Measurements from ENCODE around the gene VASH2.

VASH2 gene

GRCh38 chr1:212971312-212971711 is 21.0 kb downstream of the VASH2 start:
- Histone ChIP-seq H3K4me3 (ENCODE audit: low read length) (no peak overlapping the region), H3K27me3 (ENCODE audit: insufficient read depth, low read length) (no peaks in the 10 kb centered on the region), H3K4me1 (ENCODE audit: insufficient read depth, low read length) (peaks cover 6% of the 10 kb centered on the region), H3K9me3 (ENCODE audit: low read length) (no peaks in the 10 kb centered on the region), H2AFZ (ENCODE audit: low read depth, low read length) (no peak overlapping the region), H3K36me3 (ENCODE audit: insufficient read depth, low read length) (peaks cover 12% of the 10 kb centered on the region)

DNA sequence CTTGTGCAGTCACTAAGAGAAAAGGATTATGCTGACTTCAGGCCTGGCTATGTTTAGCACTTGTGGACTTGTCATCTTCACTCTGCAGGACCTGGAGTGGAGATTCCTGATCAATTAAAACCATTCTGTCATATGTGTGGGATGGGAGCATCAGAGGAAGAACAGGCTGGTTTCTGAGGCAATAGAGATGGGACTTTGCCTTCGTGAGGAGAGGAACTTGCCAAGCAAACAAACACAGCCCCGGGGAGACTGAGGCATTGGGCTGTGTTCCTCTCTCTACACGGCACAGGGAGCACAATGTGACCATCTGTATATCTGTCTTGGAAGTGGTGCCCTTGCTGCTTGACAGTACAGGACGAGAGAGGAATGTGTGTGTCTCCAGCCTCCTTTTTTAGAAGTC is 23.1 kb downstream of the VASH2 start:
- H3K27me3 ChIP-seq (ENCODE audit: insufficient read depth, low read length) = no peaks in the 10 kb centered on the region
- no peak overlapping the region for H2AFZ ChIP-seq (ENCODE audit: low read depth, low read length)
- peaks cover under 1% of the 10 kb centered on the region for H3K4me1 ChIP-seq (ENCODE audit: insufficient read depth, low read length)
- H3K9me3 ChIP-seq (ENCODE audit: low read length) = no peaks in the 10 kb centered on the region
- no peak overlapping the region for H3K4me3 ChIP-seq (ENCODE audit: low read length)
- peaks cover 11% of the 10 kb centered on the region for H3K36me3 ChIP-seq (ENCODE audit: insufficient read depth, low read length)

GRCh38 chr1:212973899-212974298 is 23.6 kb downstream of the VASH2 start:
- Histone ChIP-seq H3K4me3 (ENCODE audit: low read length) (no peak overlapping the region), H3K27me3 (ENCODE audit: insufficient read depth, low read length) (no peaks in the 10 kb centered on the region), H3K9me3 (ENCODE audit: low read length) (no peaks in the 10 kb centered on the region), H2AFZ (ENCODE audit: low read depth, low read length) (no peak overlapping the region), H3K36me3 (ENCODE audit: insufficient read depth, low read length) (peaks cover 11% of the 10 kb centered on the region), H3K4me1 (ENCODE audit: insufficient read depth, low read length) (no peaks in the 10 kb centered on the region)

GRCh38 chr1:212974711-212975110 is 24.4 kb downstream of the VASH2 start:
- H3K9me3 ChIP-seq (ENCODE audit: low read length) = no peaks in the 10 kb centered on the region
- no peaks in the 10 kb centered on the region for H3K27me3 ChIP-seq (ENCODE audit: insufficient read depth, low read length)
- no peaks in the 10 kb centered on the region for H3K4me1 ChIP-seq (ENCODE audit: insufficient read depth, low read length)
- no peak overlapping the region for H2AFZ ChIP-seq (ENCODE audit: low read depth, low read length)
- peaks cover 11% of the 10 kb centered on the region for H3K36me3 ChIP-seq (ENCODE audit: insufficient read depth, low read length)
- H3K4me3 ChIP-seq (ENCODE audit: low read length) = no peak overlapping the region

DNA sequence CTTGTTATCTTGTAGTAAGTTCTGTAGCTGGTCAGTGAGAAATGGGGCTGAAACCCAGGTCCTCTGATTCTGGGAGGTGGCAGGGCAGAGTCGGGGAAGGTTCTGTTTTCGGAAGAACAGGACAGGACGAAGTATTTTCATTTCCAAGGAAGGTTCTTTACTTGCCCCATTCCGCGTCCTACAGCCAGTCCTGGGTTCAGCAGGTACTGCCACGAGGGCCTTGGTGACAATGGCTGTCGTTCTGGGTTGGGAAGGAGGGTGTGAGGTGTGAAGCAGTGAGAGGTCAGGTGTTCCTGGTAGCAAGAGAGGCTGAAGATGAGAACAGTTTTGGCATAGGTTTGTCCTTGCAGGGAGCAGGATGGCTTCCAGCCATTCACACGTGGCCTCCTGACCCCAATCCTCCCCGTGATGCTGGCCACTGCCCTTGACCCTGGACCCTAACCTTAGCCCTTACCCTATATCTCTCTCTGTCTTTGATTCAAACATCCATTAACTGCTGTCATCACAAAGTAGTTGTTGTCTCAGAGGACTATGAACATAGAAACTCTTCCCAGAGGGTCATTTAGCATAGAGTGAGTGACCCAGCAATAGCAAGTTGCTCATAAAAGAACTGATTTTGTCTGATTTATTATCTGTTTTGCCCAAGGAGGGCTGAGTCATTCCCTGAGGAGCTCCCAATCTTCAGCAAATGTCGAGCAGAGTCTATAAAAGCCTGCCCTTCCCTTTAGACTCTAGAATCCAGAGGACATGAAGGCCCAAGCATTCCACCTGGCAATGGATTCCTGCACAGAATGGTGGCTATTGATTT is 25.0 kb downstream of the VASH2 start:
- Histone ChIP-seq H2AFZ (ENCODE audit: low read depth, low read length) (no peak overlapping the region), H3K4me3 (ENCODE audit: low read length) (no peak overlapping the region), H3K27me3 (ENCODE audit: insufficient read depth, low read length) (no peaks in the 10 kb centered on the region), H3K4me1 (ENCODE audit: insufficient read depth, low read length) (peaks cover 5% of the 10 kb centered on the region), H3K9me3 (ENCODE audit: low read length) (no peaks in the 10 kb centered on the region), H3K36me3 (ENCODE audit: insufficient read depth, low read length) (peaks cover 11% of the 10 kb centered on the region)

DNA sequence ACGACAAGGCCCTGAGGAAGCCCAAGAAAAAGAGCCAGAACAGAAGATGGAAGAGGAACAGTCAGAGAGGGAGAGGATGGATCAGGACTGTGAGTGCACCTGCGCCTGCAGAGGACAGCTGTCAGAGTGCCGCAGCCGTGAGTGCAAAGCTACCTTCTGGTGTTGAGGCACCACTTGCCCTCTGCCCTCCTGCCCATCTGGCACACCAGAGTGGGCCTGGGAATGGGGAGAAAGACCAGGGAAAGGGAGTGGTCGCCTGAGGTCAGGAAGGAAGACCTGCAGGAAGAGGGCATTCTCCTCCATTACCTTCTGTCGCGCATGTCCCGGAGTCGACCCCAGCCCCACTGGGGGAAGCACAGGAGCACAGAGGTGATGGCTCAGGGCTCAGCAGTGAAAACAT is 26.2 kb downstream of the VASH2 start:
- Histone ChIP-seq H3K27me3 (ENCODE audit: insufficient read depth, low read length) (no peaks in the 10 kb centered on the region), H3K36me3 (ENCODE audit: insufficient read depth, low read length) (peaks cover 11% of the 10 kb centered on the region), H3K4me3 (ENCODE audit: low read length) (no peak overlapping the region), H3K9me3 (ENCODE audit: low read length) (no peaks in the 10 kb centered on the region), H2AFZ (ENCODE audit: low read depth, low read length) (no peak overlapping the region), H3K4me1 (ENCODE audit: insufficient read depth, low read length) (peaks cover 10% of the 10 kb centered on the region)

GRCh38 chr1:212977781-212978645 is 27.7 kb downstream of the VASH2 start:
- Histone ChIP-seq H3K36me3 (ENCODE audit: insufficient read depth, low read length) (peaks cover 11% of the 10 kb centered on the region), H3K4me3 (ENCODE audit: low read length) (no peak overlapping the region), H3K4me1 (ENCODE audit: insufficient read depth, low read length) (peaks cover 13% of the 10 kb centered on the region), H3K9me3 (ENCODE audit: low read length) (no peaks in the 10 kb centered on the region), H3K27me3 (ENCODE audit: insufficient read depth, low read length) (no peaks in the 10 kb centered on the region), H2AFZ (ENCODE audit: low read depth, low read length) (no peak overlapping the region)

DNA sequence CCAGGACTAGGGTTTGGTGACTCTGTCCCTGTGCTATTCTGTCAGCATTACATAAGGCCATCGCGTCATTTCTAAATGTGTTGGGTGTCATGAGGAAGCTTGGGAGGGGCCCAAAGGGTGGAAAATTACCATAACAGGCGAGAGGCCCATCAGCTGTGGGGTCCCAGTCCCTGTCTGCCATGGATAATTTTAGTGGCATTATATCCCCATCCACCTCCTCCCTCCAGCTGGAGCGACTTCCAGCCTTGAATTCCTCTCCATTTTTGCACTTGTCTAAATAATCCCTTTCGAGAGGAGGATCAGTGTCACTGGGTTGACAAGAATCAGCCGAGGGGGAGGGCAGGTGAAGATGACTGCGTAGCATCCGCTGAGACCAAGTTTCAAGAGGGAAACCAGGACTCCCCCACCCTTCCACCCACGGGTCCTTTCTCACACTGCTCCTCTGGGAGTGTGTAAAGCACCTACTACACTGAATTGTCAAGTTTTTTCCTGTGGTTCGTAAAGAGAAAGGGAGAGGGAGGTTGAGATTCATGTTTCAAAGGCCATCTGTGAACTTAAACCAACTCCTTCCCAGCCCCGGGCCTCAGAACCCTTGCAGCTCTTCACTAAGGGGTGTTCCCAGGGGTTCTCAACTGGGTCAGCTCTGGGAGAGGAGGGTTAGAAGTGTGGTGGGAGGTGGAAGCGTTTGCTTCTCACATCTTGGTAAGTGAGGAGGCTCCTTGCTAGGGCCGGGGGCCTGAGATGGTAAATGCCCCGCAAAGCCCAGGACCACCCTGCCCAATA is 29.2 kb downstream of the VASH2 start:
- no peaks in the 10 kb centered on the region for H3K27me3 ChIP-seq (ENCODE audit: insufficient read depth, low read length)
- H2AFZ ChIP-seq (ENCODE audit: low read depth, low read length) = no peak overlapping the region
- peaks cover 13% of the 10 kb centered on the region for H3K4me1 ChIP-seq (ENCODE audit: insufficient read depth, low read length)
- H3K36me3 ChIP-seq (ENCODE audit: insufficient read depth, low read length) = peaks cover 6% of the 10 kb centered on the region
- H3K9me3 ChIP-seq (ENCODE audit: low read length) = no peaks in the 10 kb centered on the region
- H3K4me3 ChIP-seq (ENCODE audit: low read length) = no peak overlapping the region

DNA sequence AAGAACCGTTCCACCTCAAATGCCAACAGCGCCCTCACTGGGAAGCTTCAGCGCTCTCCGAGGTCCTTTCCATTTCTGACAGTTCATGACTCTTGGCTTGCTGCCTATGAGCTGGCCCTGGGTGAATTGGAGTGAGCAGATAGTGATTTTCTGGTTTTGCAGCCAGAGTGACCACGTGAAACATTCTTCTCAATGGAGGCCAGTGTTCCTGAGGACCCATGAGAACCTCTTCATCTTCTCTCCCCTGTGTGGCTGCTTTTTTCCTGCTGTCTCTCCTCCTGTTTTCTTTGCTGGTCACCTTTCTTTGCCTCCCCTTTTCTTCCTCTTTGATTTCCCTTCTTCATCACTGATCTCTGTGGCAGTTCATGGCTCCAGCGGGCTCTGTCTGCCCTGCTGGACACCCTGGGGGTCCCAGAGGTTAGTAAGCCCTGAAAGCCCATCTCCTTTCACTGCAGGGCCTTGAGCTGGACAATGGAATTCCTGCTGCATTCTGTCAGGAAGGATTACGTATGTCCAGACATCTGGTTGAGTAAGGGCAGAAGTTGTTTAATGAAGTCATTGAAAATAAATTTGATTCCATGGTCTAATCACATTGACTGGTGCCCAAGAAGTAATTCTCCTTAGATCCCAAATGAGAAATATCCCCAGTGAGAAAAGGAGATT is 29.9 kb downstream of the VASH2 start:
- no peak overlapping the region for H2AFZ ChIP-seq (ENCODE audit: low read depth, low read length)

GRCh38 chr1:212981025-212981495 is 30.7 kb downstream of the VASH2 start:
- Histone ChIP-seq H3K27me3 (ENCODE audit: insufficient read depth, low read length) (no peaks in the 10 kb centered on the region), H2AFZ (ENCODE audit: low read depth, low read length) (no peak overlapping the region), H3K4me1 (ENCODE audit: insufficient read depth, low read length) (peaks cover 13% of the 10 kb centered on the region), H3K4me3 (ENCODE audit: low read length) (no peak overlapping the region), H3K9me3 (ENCODE audit: low read length) (no peaks in the 10 kb centered on the region), H3K36me3 (ENCODE audit: insufficient read depth, low read length) (peaks cover 3% of the 10 kb centered on the region)

More for the DNA sequence above, 29.9 kb downstream of the VASH2 start:
- Histone ChIP-seq H3K4me1 (ENCODE audit: insufficient read depth, low read length) (peaks cover 13% of the 10 kb centered on the region), H3K4me3 (ENCODE audit: low read length) (no peak overlapping the region), H3K36me3 (ENCODE audit: insufficient read depth, low read length) (peaks cover 5% of the 10 kb centered on the region), H3K9me3 (ENCODE audit: low read length) (no peaks in the 10 kb centered on the region), H3K27me3 (ENCODE audit: insufficient read depth, low read length) (no peaks in the 10 kb centered on the region)

DNA sequence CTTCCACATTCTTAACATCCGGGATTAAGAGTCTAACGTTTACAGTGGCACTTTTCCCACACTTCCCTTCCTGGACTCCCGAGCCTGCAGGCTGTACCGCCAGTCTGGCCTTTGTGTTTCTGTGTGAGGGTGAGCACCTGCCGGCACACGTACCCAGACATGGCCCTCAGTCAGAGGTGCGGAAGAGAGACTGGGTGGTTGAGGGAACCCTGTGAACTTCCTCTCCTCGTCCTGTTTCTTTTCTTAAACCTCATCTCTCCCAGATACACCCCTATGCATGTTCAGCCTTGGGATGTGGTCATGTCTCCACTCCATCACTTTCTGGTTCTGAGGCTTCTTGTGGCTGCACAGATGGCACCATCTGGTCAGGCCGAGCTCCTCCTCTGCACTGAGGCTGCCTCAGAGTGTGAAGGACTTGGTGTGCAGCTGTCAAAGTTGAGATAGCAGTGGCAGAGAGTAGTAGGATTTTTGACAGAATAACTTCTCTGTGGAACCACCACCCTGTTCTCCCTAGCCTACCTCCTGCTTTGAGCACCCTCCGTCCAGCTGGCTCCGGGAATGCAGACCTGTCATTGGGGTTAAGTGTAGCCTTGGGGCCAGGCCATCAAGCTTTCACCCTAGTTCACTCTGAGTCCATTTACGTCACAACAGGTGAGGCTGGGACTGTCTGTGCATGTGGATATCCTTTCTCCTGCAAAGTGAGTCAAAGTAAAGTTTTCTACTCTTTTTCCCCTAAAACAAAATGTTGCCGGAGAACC is 31.4 kb downstream of the VASH2 start:
- Histone ChIP-seq H3K4me1 (ENCODE audit: insufficient read depth, low read length) (peaks cover 13% of the 10 kb centered on the region), H3K9me3 (ENCODE audit: low read length) (no peaks in the 10 kb centered on the region), H3K27me3 (ENCODE audit: insufficient read depth, low read length) (no peaks in the 10 kb centered on the region), H2AFZ (ENCODE audit: low read depth, low read length) (no peak overlapping the region), H3K4me3 (ENCODE audit: low read length) (no peak overlapping the region), H3K36me3 (ENCODE audit: insufficient read depth, low read length) (no peaks in the 10 kb centered on the region)
